HG02943 (cell line): Measurements from ENCODE around the gene BTBD17.

Source experiments
- ATAC-seq: cut with Tn5 transposase; IDR thresholded peaks from one replicate; pipeline ENCODE4 v1.9.1; 2021; ENCODE audit warnings: mild to moderate bottlenecking, low read depth, moderate library complexity; ENCODE audit not compliant: unreplicated experiment

BTBD17 gene

GRCh38 chr17:74362069-74362405 is 369 bp upstream of the BTBD17 start:
- no peak for ATAC-seq

- no peak for ATAC-seq
These were observed 804 bp downstream of the BTBD17 start for GRCh38 chr17:74360899-74361229.

- ATAC-seq, result no peak
These were observed 1.8 kb downstream of the BTBD17 start for GRCh38 chr17:74359916-74360315.

- no peak for ATAC-seq
These were observed 3.0 kb downstream of the BTBD17 start for GRCh38 chr17:74358697-74359096.

GRCh38 chr17:74357466-74357809 is 4.2 kb downstream of the BTBD17 start:
- ATAC-seq, result no peak

- no peak for ATAC-seq
These were observed 4.8 kb downstream of the BTBD17 start for GRCh38 chr17:74356646-74357465.

GRCh38 chr17:74355065-74355464 is 6.6 kb downstream of the BTBD17 start:
- ATAC-seq, result no peak

- no peak for ATAC-seq
These were observed 7.1 kb downstream of the BTBD17 start for GRCh38 chr17:74354561-74354960.

GRCh38 chr17:74354123-74354522 is 7.5 kb downstream of the BTBD17 start:
- ATAC-seq, result no peak

- ATAC-seq, result no peak
These were observed 8.1 kb downstream of the BTBD17 start for GRCh38 chr17:74353446-74354060.

GRCh38 chr17:74351552-74352210 is 10.0 kb downstream of the BTBD17 start:
- no peak for ATAC-seq

- ATAC-seq, result no peak
These were observed 11.2 kb downstream of the BTBD17 start for GRCh38 chr17:74350486-74350885.

GRCh38 chr17:74349120-74349519 is 12.5 kb downstream of the BTBD17 start:
- no peak for ATAC-seq

GRCh38 chr17:74347646-74348045 is 14.0 kb downstream of the BTBD17 start:
- no peak for ATAC-seq

- ATAC-seq, result no peak
These were observed 16.0 kb downstream of the BTBD17 start for GRCh38 chr17:74345433-74346241.

- no peak for ATAC-seq
These were observed 17.0 kb downstream of the BTBD17 start for GRCh38 chr17:74344658-74345057.

- no peak for ATAC-seq
These were observed 18.0 kb downstream of the BTBD17 start for GRCh38 chr17:74343526-74344284.

GRCh38 chr17:74343121-74343520 is 18.5 kb downstream of the BTBD17 start:
- ATAC-seq, result no peak

- ATAC-seq, result no peak
These were observed 19.4 kb downstream of the BTBD17 start for GRCh38 chr17:74342224-74342623.

- ATAC-seq, result no peak
These were observed 21.1 kb downstream of the BTBD17 start for GRCh38 chr17:74340470-74341023.
